H9 (cell line): ENCODE results near the gene ARHGEF33. TPM values are rescaled to one million over a fixed set of nuclear protein-coding genes. Genes with fewer than 3 reads are reported as not detected.

ENCODE experiments used
- DNase-seq: peaks from one replicate; pipeline ENCODE4 v3.0.0-alpha.2; 2017
- H2AFZ ChIP-seq: one replicate; pipeline ENCODE4 v1.6.1; 2013; ENCODE audit warnings: mild to moderate bottlenecking, low read length, control low read depth, moderate library complexity
- H2AK5ac ChIP-seq: 2 replicates; pipeline ENCODE4 v1.6.1; 2013; ENCODE audit warnings: low read length, control low read depth, mixed read lengths; ENCODE audit not compliant: insufficient read length
- H2BK120ac ChIP-seq: one replicate; pipeline ENCODE4 v1.6.1; 2013; ENCODE audit warnings: low read depth, mild to moderate bottlenecking, low read length, control low read depth, inconsistent platforms; ENCODE audit not compliant: poor library complexity, severe bottlenecking
- H2BK12ac ChIP-seq: 2 replicates; pipeline ENCODE4 v1.6.1; 2013; ENCODE audit warnings: low read length, control low read depth, mixed read lengths, low read depth; ENCODE audit not compliant: insufficient read length
- H2BK15ac ChIP-seq: 2 replicates; pipeline ENCODE4 v1.6.1; 2013; ENCODE audit warnings: low read depth, low read length, control low read depth
- H2BK20ac ChIP-seq: one replicate; pipeline ENCODE4 v1.6.1; 2013; ENCODE audit warnings: low read depth, mild to moderate bottlenecking, low read length, control low read depth, inconsistent platforms; ENCODE audit not compliant: poor library complexity, severe bottlenecking
- H2BK5ac ChIP-seq: 2 replicates; pipeline ENCODE4 v1.6.1; 2013; ENCODE audit warnings: low read length, control low read depth, mixed read lengths; ENCODE audit not compliant: insufficient read length
- H3K14ac ChIP-seq: 2 replicates; pipeline ENCODE4 v1.6.1; 2013; ENCODE audit warnings: low read length, control low read depth; ENCODE audit not compliant: insufficient read depth
- H3K18ac ChIP-seq: 2 replicates; pipeline ENCODE4 v1.6.1; 2013; ENCODE audit warnings: low read depth, mild to moderate bottlenecking, mixed read lengths, low read length, control low read depth; ENCODE audit not compliant: insufficient read length
- H3K23ac ChIP-seq: 2 replicates; pipeline ENCODE4 v1.6.1; 2013; ENCODE audit warnings: low read length, control low read depth, mixed read lengths, low read depth; ENCODE audit not compliant: insufficient read length
- H3K23me2 ChIP-seq: 2 replicates; pipeline ENCODE4 v1.6.1; 2013; ENCODE audit warnings: low read depth, mild to moderate bottlenecking, mixed read lengths, low read length, control low read depth; ENCODE audit not compliant: insufficient read length, poor library complexity, severe bottlenecking
- H3K27ac ChIP-seq: 2 replicates; pipeline ENCODE4 v1.5.1; 2013; ENCODE audit warnings: low read length, control low read depth, mixed read lengths, low read depth; ENCODE audit not compliant: insufficient read length
- H3K27me3 ChIP-seq: 2 replicates; pipeline ENCODE4 v1.6.1; 2013; ENCODE audit warnings: low read length, control low read depth, inconsistent platforms; ENCODE audit not compliant: insufficient read depth
- H3K4ac ChIP-seq: 2 replicates; pipeline ENCODE4 v1.6.1; 2013; ENCODE audit warnings: low read depth, mild to moderate bottlenecking, control low read depth, inconsistent platforms, low read length, moderate library complexity
- H3K4me1 ChIP-seq: 2 replicates; pipeline ENCODE4 v1.6.1; 2013; ENCODE audit warnings: low read length, control low read depth, inconsistent platforms; ENCODE audit not compliant: insufficient read depth
- H3K4me2 ChIP-seq: 2 replicates; pipeline ENCODE4 v1.6.1; 2013; ENCODE audit warnings: low read length, control low read depth, mixed read lengths; ENCODE audit not compliant: insufficient read length, insufficient read depth
- H3K56ac ChIP-seq: 2 replicates; pipeline ENCODE4 v1.6.1; 2013; ENCODE audit warnings: low read depth, mild to moderate bottlenecking, mixed read lengths, low read length, control low read depth; ENCODE audit not compliant: insufficient read length
- H3K79me1 ChIP-seq: 2 replicates; pipeline ENCODE4 v1.6.1; 2013; ENCODE audit warnings: low read depth, mild to moderate bottlenecking, moderate library complexity, low read length, control low read depth, inconsistent platforms; ENCODE audit not compliant: insufficient read depth, poor library complexity, severe bottlenecking
- H3K79me2 ChIP-seq: 2 replicates; pipeline ENCODE4 v1.6.1; 2013; ENCODE audit warnings: low read length, control low read depth, inconsistent platforms; ENCODE audit not compliant: insufficient read depth
- H3K9ac ChIP-seq: 2 replicates; pipeline ENCODE4 v1.6.1; 2013; ENCODE audit warnings: low read length, control low read depth, mixed read lengths; ENCODE audit not compliant: insufficient read length; ENCODE audit errors: extremely low read depth
- H3K9me3 ChIP-seq: one replicate; pipeline ENCODE4 v1.6.1; 2013; ENCODE audit warnings: low read depth, low read length, inconsistent platforms; ENCODE audit not compliant: control insufficient read depth
- H3T11ph ChIP-seq: one replicate; pipeline ENCODE4 v1.6.1; 2013; ENCODE audit warnings: mild to moderate bottlenecking, low read length, control low read depth, inconsistent platforms
- H4K20me1 ChIP-seq: one replicate; pipeline ENCODE4 v1.6.1; 2013; ENCODE audit not compliant: control insufficient read depth, insufficient read length, insufficient read depth
- H4K5ac ChIP-seq: 2 replicates; pipeline ENCODE4 v1.6.1; 2013; ENCODE audit warnings: low read depth, mild to moderate bottlenecking, mixed read lengths, low read length, control low read depth; ENCODE audit not compliant: insufficient read length
- H4K8ac ChIP-seq: replicated peaks from 2 replicates; pipeline ENCODE4 v1.6.1; 2013; ENCODE audit warnings: low read length, control low read depth, mixed read lengths, low read depth; ENCODE audit not compliant: insufficient read length
- H4K91ac ChIP-seq: 2 replicates; pipeline ENCODE4 v1.6.1; 2013; ENCODE audit warnings: low read depth, mild to moderate bottlenecking, moderate library complexity, mixed read lengths, low read length, control low read depth; ENCODE audit not compliant: insufficient read length
- H3K27ac Mint-ChIP-seq, 3 experiments: 2 replicates in 2 of 3; 3 replicates in 1 of 3; pipeline ENCODE4 v1.8.0; 2020 to 2021; ENCODE audit warnings: mixed read lengths in 3 of 3, mild to moderate bottlenecking in 1 of 3, moderate library complexity in 1 of 3
- H3K27me3 Mint-ChIP-seq: 2 replicates; pipeline ENCODE4 v1.8.0; 2021; ENCODE audit warnings: low read depth, mild to moderate bottlenecking, moderate library complexity, mixed read lengths
- H3K36me3 Mint-ChIP-seq, 3 experiments: 2 replicates in 2 of 3; 3 replicates in 1 of 3; pipeline ENCODE4 v1.8.0; 2020 to 2021; ENCODE audit warnings: low read depth in 3 of 3, mixed read lengths in 3 of 3; ENCODE audit not compliant: insufficient read depth in 1 of 3
- H3K4me1 Mint-ChIP-seq, 2 experiments: 2 replicates each; pipeline ENCODE4 v1.8.0; 2020; ENCODE audit warnings: mixed read lengths in 2 of 2
- H3K4me3 Mint-ChIP-seq, 2 experiments: 2 replicates in 1 of 2; 3 replicates in 1 of 2; pipeline ENCODE4 v1.8.0; 2020 to 2021; ENCODE audit warnings: mild to moderate bottlenecking in 2 of 2, mixed read lengths in 2 of 2, moderate library complexity in 1 of 2
- H3K9me3 Mint-ChIP-seq, 2 experiments: 2 replicates in 1 of 2; 3 replicates in 1 of 2; pipeline ENCODE4 v1.8.0; 2020; ENCODE audit warnings: mild to moderate bottlenecking in 2 of 2, mixed read lengths in 2 of 2, moderate library complexity in 1 of 2
- CTCF ChIP-seq: fragments of 200-600 bp; sonication (generic); conservative IDR thresholded peaks from 3 replicates; pipeline ENCODE4 v1.8.0; 2021; ENCODE audit warnings: antibody characterized with exemption, mild to moderate bottlenecking
- WGBS: extraction: QIAGEN DNeasy Blood & Tissue Kit; methylation state at CpG from one replicate; pipeline ENCODE4 v1.1.7; 2013; ENCODE audit warnings: missing lambda C conversion rate, low lambda C conversion rate, mixed read lengths; ENCODE audit not compliant: insufficient read length; ENCODE audit errors: extremely low coverage; 5-methylcytosine and 5-hydroxymethylcytosine counted together
- total RNA-seq: library from RNA; stranded (reverse); gene quantifications from 2 replicates; pipeline ENCODE4 v1.2.1, GENCODE V29; 2021

Gene ARHGEF33
- total RNA-seq, 1 experiment from 2014 or later, result 0.92 TPM

DNA sequence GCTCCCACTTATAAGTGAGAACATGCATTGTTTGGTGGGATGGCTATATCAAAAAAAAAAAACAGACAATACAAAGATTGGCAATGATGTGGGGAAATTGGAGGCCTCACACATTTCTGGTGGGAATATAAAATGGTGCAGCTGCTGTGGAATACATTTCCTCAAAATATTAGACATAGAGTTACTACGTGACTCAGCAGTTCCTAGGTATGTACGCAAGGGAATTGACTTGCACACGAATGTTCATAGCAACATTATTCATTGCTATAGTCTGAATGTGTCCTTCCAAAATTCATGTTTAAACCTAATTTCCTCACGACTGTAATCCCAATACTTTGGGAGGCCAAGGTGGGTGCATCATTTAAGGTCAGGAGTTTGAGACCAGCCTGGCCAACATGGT is 2.3 kb upstream of the ARHGEF33 start:
- Histone ChIP-seq H3K4me1 (no peaks in the 10 kb centered on the region), H3K27me3 (no peaks in the 10 kb centered on the region), H3K9ac (no peak overlapping the region), H3K23ac (no peak overlapping the region), H4K8ac (no peak overlapping the region), H3K79me1 (no peaks in the 10 kb centered on the region), H3K23me2 (no peaks in the 10 kb centered on the region), H2BK12ac (no peak overlapping the region), H3K4me2 (no peak overlapping the region), H2BK120ac (no peak overlapping the region), H2BK20ac (no peak overlapping the region), H2BK5ac (no peak overlapping the region), H4K91ac (no peak overlapping the region), H3T11ph (no peak overlapping the region), H2BK15ac (no peak overlapping the region), H4K20me1 (no peaks in the 10 kb centered on the region), H3K9me3 (no peaks in the 10 kb centered on the region), H3K4ac (no peak overlapping the region), H4K5ac (no peak overlapping the region), H3K18ac (no peak overlapping the region), H3K56ac (no peak overlapping the region), H2AK5ac (no peak overlapping the region), H2AFZ (no peak overlapping the region), H3K27ac (no peak overlapping the region), H3K14ac (no peak overlapping the region), H3K79me2 (no peaks in the 10 kb centered on the region)
- Mint-ChIP-seq H3K9me3 (no peaks in the 10 kb centered on the region), H3K36me3 (no peaks in the 10 kb centered on the region), H3K27me3 (no peaks in the 10 kb centered on the region), H3K4me3 (no peak overlapping the region), H3K4me1 (peaks cover 0 to 3% of the 10 kb centered on the region in 2 experiments; a peak in 1 of 4 replicates), H3K27ac (no peak overlapping the region)
- no peak for DNase-seq
- no CpG with 5 or more reads among the region's 4 CpGs for WGBS
- TF ChIP-seq CTCF, result no peak
